GM18868 (cell line): ENCODE measurements around the gene INF2.
A peak's percentile ranks its signal among the peaks of the same experiment; 100 is the strongest.

ENCODE experiments used
- ATAC-seq: cut with Tn5 transposase; IDR thresholded peaks from one replicate; pipeline ENCODE4 v1.9.1; 2021; ENCODE audit warnings: mild to moderate bottlenecking, moderate library complexity; ENCODE audit not compliant: unreplicated experiment

INF2 gene

DNA sequence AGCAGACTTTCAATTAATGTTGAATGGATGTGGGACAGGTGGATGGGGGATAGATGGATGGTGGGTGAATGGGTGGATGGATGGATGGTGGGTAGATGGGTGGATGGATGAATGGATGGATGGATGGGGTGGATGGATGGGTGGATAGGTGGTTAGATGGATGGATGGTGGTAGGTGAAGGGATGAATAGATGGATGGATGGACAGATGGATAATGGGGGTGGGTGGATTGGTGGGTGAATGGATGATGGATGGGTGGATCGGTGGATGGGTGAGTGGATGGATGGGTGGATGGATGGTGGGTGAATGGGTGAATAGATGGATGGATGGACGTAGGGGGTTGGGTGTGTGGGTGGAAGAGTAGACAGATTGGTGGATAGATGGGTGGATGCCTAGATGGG is 14.0 kb upstream of the INF2 start:
- no peak for ATAC-seq

- no peak for ATAC-seq
These were observed 13.2 kb upstream of the INF2 start for GRCh38 chr14:104676130-104676693.

DNA sequence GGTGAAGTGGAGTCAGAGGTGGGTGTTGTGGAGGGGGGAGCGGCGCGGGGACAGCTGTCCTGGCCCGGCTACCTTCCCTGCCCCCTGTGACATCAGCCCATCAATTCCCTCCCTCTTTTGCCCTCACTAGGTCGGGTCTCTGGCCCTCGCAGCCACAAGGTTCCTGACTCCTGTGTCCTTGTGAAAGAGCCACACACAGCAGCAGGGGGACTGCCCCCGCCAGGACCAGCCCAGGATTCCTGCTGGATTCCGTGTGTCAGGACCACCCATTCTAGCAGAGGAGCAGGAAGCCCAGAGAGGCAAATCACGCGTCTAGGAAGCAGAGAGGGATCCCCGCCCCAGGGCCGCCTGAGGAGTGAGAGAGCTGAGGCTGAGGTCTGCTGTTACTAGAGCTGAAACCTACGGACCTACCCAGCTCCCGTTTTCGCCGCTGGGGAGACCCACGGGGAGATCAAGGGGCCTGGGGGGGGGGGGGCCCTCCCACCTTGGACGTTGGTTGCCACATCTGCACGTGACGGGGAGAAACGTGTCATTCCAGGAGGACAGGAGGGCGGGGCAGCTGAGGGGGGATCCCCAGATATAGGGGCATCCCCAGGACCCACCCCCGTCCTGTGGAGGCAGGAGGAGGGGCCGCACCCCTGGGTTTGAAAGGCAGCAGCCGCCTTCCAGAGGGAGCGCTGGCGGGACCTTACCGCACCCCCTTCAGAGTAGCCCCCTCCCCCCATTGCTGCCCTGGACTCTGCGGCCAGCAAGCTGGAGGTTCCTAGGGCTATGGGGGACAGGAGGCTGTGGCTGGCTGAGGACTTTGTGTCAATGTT is 12.5 kb upstream of the INF2 start:
- ATAC-seq: peak; percentile 37

DNA sequence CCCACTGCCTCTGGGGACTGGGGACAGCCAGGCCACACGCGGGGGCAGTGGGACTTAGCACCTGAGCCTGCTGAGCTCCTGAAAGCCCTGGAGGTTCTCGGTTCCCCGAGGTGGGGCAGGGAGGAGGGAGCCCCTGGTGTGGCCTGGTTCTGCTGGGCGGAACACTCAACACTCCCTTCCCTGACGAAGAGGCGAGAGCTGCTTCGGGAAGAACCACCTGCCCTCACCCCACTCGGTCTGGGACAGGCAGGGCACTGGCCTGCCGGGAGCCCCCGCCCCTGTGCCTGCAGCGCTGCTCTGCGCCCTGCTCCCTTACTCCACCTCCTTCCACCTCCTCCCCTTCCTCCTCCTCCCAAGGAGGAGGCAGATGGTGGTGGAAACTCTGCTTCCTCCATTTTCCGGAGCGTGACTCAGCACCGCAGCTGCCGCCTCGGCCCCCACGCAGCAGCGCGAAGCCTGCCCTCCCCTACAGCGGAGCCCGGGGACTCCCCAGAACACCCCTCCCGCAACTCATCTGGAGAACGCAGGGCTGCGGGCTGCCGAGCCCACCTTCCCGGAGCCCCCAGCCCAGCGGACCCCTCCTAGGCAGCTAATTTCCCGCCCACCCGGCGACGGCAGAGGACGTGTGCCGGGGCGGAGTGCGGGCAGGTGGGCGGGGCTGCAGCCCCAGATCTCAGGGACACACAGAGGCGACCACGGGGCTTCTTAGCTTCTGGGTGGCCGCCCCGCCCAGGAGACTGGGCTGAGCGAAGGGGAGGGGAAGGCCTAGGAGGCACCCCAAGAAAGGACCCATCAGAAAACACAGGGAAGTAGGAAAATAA is 11.7 kb upstream of the INF2 start:
- peak; percentile 51 for ATAC-seq

DNA sequence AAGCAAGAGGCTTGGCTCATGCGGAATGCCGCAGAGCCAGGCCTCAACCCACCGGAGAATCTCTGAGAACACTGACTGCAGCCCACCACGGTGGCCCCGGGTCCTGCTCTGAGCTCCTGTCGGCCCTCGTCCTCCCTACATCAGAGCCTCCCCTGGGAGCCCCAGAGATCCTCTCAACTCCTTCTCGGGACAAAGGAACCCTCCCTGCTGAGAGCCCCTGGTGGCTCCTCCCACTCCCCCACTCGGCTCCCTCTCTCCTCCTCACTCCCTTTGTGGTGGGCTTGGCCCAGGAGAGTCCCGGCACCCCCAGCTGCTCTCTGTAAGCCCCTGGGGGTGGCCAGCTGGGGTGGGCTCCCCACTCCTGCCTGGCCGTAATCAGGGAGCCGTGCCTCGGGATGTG is 11.1 kb upstream of the INF2 start:
- ATAC-seq: peak; percentile 3

- ATAC-seq: no peak
These were observed 10.3 kb upstream of the INF2 start for GRCh38 chr14:104678901-104679705.

DNA sequence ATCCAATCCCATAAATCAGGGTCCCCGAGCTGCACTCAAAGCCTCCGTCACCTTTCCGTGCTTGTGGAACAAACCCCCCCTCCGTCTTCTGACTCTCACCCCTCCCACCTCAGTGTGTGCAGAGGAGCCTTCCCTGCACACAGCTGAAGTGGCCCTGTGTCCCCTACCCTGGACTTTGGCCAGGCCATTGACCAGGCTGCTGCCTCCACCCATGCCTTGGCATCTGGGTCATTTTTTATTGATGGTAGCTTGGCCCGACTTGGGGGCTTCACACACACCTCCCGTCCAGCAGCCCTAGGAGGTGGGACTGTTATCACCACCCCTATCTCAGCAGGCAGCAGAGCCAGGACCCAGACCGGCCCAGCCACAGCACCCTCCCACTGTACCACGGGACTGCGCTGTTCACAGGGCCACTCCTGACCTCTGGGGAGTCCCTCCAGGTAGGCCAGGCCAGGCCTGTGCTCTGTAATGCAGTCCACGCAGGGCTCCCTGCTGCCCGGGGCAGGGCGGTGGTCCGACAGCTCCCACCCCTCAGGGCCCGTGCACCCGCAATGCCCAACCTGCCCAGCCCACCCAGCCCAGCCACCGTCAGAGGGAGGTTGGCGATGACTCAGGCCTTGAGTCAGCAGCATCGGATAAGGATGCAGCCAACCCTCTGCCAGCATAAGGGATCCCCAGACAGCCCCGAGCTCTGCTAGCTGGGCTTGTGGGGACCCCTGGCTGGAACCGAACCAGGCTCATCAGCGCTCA is 9.2 kb upstream of the INF2 start:
- no peak for ATAC-seq

GRCh38 chr14:104680806-104681688 is 8.4 kb upstream of the INF2 start:
- no peak for ATAC-seq

DNA sequence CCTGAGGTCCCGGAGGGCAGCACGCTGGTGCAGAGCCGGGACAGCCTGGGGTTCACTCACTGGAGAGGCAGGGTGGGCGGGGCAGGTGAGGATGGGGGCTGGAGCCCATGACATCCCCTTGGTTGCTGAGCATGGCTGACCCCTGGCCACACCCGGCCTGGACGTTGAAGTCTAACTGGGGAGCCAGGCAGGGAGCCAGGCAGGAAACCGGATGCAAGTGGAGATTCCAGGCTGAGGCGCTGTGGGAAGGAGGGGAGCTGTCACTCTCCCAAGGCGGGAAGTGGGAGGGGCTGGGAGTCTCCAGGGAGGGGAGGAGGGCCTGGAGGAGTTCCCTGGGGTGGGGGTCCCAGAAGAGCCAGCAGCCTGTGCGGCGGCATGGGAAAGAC is 7.7 kb upstream of the INF2 start:
- ATAC-seq: no peak

GRCh38 chr14:104682107-104682593 is 7.3 kb upstream of the INF2 start:
- ATAC-seq: no peak

DNA sequence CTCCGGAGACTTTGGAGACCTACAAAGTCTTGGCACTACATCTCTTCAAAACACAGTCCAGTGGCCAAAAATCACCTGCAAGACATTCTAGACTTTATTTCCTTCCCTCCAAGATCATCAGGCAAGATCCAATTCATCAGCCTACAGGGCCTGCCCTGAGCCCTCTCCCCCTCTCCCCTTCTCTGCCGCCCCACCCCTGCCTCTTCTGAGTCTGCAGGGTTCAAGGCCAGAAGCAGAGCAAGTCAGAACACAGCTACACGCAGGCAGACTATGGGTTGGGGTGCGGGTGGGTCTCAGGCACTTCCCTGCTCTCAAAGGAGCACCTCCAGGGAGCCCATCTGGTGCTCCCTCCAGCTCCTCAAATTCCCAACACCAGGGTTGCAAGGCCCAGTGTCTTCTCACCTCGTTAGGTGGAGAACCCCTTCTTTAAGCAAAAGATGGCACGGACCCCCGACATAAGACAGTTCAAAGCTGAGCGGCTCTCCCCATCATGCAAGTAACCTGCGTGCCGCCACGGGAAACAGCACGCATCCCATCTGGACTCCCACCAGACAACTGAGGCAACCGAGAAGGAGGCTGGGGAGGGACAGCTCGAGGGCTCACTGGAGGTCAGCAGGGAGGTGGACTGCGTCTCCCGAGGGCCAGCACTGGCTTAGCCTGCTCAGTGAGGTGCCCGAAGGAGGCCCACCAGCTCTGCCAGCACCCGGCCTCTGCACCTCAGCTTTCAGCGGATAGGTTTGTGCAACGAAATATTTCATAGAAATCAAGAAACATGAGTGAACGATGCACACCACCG is 5.6 kb upstream of the INF2 start:
- ATAC-seq: no peak

DNA sequence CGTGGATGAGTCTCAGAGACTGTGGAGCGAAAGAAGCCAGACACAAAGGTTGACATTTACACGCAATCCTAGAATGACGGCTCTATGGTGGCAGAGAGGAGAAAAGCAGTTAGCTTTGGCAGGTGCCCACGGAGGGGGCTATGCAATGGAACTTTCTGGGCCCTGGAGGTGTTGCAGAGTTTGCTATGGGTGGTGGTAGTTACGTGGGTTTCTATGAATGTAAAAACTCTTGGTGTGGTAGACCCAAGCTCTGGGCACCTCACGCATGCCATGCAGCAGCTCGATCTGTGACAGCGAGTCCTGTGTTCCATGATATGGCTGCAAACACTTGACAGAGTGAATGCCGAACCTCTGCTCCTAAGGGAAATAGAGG is 5.0 kb upstream of the INF2 start:
- ATAC-seq: no peak

DNA sequence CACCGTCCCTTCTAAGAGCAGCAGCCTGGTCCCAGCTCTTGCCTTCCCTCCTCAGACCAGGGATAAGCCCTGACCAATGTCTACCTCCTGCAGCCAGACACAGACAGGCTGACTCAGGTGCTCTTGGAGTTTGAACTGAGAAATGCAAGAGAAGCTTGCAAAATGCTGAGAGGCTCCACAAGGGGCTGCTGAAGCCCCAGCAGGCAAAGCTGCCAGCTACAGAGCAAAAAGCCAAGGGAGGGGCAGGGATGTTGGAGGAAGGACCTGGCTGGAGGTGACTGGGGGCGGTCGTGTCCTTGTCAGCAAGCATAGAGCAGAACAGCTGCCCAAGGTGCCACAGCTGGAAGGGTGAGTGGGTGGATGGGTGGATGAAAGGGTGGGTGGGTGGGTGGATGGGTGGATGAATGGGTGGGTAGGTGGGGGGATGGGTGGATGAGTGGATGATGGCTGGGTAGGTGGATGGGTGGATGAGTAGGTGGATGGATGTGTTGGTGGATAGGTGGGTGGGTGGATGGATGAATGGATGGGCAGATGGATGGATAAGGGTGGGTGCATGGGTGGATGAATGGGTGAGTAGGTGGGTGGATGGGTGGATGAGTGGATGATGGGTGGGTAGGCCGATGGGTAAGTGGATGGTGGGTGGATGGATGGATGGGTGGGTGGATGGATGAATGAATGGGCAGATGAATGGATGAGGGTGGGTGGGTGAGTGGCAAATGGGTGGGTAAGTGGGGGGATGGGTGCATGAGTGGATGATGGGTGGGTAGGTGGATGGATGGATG is 4.0 kb upstream of the INF2 start:
- ATAC-seq: no peak

DNA sequence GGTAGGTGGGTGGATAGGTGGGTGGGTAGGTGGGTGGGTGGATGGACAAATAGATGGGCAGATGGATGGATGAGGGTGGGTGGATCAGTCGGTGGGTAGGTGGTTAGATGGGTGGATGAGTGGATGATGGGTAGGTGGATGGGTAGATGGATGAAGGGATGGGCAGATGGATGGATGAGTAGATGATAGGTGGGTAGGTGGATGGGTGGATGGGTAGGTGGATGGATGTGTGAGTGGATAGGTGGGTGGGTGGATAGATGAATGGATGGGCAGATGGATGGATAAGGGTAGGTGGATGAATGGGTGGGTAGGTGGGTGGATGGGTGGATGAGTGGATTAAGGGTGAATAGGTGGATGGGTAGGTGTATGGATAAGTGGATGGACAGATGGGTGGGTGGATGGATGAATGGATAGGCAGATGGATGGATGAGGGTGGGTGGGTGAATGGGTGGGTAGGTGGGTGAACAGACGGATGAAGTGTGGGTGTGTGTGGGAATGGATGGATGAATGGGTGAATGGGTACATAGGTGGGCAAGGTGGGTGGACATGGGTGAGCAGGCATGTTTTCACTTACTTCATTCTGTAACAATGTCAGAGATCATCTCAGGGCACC is 3.3 kb upstream of the INF2 start:
- ATAC-seq: no peak

DNA sequence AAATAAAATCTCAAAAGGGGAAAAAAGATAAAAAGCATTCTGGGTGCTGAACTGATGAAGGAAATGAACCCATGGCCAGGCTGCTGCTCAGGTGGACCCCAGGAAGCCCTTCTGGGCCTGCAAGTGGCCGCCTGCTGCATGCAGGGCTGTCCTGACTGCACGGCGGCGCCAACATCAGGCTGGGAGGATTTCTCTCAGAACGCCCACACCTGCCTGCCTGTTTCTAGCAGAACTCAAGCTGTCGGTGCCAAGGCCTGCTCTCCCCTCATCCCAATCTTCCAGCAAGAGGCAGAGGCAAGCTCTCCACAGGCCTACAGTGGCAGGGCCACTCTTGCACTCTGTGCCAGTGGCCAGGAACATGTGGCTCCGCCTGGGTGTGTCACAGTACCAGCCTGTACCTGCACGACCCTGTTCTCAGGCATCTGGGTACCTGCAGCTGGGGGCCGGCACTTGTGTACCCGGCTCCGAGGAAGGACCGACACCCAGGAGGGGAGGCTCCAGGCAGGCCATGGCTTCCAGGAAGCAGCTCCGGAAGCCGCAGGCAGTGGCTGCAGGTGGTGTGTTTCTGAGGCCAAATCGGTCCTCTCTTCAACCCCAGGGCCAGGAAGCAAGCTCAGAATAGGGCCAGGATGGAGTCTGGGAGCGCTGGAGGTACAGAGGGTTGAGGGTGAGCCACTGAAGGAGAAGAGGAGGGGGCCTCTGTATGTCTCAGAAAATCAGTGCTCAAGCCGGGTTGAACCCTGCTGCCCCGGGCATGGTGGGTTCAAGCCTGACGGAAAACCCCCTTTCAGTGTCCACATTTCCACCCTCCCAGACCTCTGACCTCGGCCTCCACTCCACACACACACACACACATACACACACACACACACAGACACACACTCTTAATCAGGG is 2.5 kb upstream of the INF2 start:
- ATAC-seq: no peak
